IPS DF 4.7 (cell line): ENCODE measurements around the gene VSTM2B.

ENCODE experiments used
- DNase-seq: peaks from one replicate; pipeline ENCODE4 v3.0.0-alpha.2; 2013; ENCODE audit warnings: low spot score; ENCODE audit errors: extremely low read depth

The VSTM2B gene

DNA sequence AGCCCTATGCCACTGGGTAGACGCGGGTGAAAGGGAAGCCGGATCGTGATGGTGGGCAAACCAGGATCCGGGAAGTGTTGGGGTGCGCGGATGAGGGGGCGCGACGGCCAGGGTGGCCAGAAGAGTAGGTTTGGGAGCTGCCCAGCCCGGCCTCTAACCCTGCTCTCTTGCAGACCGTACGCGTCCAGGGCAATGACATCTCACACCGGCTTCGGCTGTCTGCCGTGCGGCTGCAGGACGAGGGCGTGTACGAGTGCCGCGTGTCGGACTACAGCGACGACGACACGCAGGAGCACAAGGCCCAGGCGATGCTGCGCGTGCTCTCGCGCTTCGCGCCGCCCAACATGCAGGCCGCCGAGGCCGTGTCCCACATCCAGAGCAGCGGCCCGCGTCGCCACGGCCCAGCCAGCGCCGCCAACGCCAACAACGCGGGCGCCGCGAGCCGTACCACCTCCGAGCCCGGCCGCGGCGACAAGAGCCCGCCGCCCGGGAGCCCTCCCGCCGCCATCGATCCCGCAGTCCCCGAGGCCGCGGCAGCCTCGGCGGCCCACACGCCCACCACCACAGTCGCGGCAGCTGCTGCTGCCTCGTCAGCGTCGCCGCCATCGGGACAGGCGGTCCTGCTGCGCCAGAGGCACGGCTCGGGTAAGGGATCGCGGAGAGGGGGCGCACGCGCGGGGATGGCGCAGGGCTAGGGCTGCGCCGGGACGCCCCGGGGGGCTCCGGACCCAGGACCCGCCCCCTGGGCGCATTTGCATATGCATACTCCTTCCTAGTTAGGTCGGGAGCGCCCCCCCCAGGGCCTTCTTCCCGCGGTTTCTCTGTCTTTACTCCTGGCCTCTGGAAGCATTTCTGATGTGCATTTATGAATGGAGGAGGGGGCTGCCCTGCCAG is 4.1 kb downstream of the VSTM2B start:
- no peak for DNase-seq

DNA sequence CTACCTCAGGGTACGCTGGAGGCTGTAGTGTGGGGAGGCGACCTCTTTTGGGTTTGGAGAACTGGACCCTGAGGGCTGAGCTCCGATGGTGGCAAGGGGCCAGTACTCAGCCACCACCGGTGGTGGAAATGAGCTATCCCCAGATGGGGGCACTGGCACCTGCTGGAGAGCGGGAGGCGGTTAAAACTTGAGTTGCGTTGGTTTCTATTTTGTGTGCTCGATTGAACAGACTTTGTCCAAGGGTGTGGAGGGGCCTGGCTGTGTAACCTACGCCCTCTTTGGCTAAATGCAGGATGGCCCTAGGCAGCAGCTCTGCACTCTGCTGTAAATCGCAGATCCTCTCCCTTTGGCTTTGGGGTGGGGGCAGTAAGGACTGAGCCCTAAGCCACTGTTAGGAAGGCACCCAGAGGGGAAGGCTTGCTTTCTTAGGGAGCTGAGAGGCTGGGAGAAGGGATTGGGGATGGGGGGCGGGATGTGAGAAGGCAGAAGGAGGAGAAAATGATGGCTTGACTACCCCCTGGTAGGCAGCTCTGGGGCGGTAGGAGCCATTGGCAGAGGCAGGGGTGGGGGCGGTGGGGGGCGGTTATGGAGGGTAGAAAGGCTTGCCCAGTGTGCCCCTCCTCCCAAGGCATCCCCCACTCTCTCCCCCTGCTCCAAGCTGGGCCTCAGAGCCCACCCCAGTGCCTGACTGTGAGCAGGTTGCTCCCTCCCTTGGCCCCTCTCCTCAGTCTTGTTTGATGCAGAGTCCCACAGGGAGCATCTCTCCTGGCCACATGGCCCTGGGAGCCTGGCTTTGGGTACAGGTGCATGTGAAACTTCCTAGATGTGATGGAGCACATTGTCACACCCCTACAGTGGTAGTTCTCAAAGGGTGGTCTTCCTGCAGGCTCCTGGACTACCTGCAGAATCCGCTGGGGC is 5.0 kb downstream of the VSTM2B start:
- no peak for DNase-seq

DNA sequence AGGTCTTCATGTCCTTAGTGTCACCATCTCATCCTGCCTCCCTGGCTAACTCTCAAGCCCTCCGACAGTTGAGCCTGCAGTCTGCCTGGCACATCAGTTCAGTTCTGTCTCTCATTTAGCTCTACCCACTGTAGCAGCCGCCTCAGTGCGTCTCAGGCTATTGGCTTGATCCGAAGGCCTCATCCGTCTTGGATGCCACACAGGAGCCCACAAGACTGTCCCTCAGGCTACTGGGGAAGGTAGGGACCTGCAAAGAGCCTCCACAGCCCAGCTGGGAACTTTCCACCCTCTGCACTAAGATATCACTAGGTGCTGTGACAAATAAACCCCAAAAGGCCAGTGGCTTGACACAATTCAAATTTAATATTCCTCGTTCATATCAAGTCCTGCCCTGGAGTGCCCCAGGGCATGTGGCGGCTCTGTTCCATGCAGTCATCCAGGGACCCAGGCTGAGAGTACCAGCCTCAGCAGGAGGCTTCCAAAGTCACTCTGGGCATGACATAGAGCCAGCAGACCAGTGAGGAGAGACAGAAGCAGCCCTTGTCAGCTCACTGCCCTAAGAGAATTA is 5.7 kb downstream of the VSTM2B start:
- no peak for DNase-seq

DNA sequence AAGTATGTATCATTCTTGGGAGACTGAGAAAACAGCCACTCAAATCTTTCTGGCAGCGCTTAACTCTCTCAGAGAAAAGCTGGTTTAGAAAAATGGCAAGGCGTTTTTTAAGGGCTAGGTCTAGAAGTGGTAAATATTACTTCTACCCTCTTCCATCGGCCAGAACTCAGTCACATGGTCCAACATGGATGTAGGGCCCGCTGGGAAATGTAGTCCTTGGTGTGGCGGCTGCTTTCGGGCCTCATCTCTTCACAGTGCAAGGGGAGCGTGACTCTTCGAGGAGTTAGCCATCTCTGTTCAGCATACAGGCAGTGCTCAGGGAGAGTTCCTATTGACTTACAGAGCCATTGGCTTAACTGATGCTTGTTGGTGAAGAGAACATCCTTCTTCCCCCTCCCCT is 6.3 kb downstream of the VSTM2B start:
- no peak for DNase-seq

DNA sequence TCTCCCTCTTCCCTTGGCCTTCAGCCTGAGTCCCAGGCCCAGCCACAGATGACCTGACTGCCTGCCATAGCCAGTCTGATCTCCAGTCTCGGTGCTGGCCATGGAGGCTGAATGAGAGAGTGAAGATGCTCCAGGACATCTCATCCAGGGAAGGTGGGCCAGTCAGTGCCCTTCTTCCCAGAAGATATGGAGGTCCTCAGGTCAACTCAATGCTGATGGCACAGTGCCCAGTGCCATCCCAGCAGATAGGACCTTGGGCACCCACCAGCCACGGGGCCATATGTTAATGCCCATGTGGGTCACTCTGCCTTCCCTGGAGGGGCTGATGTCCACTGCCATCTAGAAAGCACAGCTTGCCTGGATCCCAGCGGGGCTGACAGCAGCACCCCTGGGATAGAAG is 7.2 kb downstream of the VSTM2B start:
- DNase-seq, result no peak

DNA sequence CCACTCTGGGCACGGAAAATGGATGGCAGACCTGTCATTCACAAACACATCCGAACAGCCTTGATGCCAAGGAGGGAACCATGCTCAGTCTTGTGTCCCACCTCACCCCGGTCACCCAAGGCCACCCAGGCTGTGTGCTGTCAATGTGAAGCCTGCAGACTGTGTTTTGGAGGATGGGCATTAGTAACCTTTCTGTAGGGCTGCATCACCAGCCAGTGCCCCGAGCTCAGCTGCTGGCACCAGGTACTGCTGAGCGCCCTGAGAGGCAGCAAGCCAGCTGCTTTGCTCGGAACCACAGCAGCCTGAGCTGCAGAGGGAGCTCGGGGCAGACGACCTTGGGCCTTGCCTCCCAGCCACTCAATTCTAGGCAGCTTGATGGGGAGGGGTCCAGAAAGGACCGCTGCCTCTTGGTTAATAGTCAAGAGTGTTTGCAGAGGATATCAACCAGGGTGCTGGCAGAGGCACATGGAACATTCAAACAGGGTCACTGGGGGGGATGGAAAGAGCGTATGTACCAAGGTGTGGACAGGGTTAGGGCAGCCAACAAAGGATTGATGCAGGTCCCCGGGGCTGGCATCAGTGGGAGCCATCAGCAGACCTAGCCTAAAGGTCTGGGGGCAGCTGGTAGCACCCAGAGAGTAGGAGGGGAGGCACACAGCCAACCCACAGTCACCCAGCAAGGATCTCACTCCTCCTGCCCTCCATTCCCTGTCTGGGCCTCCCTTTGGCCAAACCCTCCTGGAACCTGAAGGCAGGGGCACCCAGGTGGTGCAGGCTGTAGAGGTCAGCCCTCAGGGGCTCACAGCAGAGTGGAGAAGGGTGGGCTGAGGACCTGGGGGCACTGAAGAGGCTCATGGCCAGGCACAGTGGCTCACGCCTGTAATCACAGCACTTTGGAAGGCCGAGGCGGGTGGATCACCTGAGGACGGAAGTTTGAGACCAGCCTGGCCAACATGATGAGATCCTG is 8.1 kb downstream of the VSTM2B start:
- no peak for DNase-seq

DNA sequence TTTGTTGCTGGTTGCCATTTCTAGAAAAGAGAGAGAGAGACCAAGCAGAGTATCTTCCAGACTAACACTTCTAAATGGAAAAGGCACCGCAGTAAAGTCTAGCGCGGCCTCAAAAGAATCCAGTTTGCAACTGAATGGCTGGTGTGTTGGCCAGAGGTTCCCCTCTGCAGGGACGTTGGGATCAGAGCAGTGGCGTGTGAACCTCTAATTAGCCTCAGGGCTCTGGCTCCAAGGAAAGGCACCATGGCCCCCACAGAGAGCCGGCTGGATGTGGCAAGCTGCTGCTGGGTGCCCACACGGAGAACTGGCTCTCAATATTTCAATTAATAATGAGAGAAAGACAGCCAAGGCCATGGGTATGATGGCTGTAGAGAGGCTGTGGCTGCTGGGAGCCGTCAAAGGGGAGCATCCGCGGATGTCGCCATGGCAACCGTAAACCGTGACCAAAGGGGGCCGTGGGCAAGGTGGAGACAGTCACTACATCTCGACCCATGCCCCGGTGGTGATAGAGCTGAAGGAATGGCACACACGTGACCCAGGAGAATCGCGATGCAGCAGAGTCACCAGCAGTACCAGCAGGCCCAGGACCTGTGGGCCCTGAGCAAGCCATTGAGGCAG is 9.5 kb downstream of the VSTM2B start:
- DNase-seq, result no peak

DNA sequence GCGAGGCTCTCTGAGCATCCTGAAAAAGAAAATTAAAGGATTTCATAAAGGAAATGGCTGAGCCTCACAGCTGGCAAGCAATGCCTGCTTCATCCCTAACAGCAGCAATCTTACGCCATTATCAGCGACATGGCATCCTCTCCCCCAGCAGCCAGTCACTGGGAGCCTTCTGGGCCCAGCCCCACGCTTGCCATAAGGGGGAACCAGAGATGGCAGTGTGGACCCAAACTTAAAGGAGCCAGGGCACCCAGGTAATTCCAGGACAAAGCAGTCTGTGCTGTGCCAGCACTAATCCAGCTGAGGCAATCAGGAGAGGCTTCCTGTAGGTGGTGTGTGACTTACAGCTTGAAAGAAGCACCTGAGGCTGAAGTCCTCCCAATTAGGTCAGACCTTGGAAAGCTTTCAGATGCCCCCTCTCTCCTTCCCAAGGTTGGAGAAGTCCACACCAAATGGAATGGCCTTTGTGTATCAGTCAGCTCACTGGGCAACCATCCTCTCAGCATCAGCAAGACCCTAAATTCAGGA is 10.3 kb downstream of the VSTM2B start:
- no peak for DNase-seq

DNA sequence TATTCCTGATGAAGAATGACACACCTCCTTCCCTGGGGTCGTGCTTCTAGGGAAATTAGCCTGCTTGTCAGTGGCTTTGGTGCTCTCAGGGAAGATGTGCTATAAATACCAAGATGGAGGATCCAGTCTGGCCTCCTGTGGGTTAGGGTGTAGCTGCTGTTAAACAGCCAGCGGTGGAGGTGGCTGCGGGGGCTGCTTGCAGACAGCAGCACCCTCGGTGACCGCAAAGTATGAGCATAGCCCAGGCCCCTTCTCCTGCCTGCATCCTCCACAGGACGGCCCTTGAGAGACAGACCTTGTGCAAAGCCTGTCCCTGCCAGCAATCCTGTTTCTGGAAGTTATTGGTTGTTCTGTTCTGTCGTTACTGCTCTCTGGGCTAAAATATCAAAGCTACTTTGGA is 11.4 kb downstream of the VSTM2B start:
- no peak for DNase-seq

DNA sequence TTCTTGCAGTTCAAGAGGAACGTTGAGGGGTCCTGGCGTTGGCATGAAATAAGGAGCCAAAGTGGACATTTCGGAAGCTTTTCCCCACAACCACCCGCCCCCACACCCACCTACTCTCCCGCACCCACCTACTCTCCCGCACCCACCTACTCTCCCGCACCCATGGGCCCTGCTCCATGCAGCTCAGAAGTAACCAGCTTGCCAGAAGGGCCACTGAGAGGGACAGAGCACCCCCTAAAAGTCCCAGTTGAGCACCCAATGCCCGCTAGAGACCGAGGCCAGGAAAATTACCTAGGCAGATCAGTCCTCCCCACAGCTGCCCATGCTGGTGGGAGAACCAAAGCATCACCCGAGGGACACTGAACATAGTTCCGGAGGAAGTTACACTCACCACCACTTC is 11.8 kb downstream of the VSTM2B start:
- DNase-seq, result no peak

DNA sequence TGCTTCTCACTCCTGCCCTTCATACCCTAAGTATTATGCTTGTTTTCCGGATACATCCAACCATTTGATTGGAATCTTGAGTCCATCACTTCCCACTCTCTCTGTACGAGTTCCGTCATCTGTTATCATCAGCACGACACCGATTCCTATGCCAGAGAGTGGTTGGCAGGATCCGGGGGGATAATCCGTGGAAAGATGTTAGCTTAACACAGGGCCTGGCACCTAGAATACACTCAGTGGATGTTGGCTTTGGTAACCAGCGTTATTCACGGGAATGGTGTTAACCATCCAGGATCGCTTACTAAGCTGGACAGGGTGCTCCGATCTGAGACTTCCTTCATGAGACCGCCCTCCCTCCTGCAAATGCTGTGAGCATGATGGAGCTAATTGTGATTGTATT is 12.4 kb downstream of the VSTM2B start:
- DNase-seq, result no peak

DNA sequence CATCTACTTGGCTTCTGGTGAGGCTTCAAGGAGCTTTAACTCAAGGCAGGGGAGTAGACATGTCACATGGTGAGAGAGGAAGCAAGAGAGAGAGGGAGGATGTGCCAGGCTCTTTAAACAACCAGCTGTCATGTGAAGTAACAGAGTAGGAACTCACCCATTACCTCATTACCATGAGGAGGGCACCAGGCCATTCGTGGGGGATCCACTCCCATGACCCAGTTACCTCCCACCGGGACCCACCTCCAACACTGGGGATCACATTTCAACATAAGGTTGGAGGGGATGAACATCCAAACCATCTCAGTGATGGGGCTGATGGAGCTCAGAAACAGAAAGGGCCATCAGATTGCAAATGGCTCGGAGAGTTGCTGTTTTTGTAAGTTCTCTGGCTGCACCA is 12.9 kb downstream of the VSTM2B start:
- no peak for DNase-seq

DNA sequence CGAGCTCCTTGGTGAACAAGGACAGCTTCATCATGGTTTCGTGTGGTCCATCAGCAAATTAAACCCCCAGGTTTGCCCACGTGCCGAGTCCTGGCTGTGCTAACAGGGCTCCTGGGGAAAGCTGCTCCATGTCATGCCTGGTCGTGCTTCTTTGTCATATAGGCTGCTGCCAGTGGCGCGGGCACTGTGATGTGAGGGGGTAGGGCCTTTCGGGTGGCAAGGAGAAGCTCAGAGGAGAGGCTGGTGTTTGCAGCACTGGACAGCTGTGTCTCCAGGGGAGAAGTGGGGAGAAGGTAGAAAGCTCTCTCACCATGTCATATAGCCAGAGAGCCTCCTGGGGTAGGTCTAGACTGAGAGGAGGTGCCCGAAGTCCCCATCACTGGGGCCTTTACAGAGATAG is 13.3 kb downstream of the VSTM2B start:
- no peak for DNase-seq

DNA sequence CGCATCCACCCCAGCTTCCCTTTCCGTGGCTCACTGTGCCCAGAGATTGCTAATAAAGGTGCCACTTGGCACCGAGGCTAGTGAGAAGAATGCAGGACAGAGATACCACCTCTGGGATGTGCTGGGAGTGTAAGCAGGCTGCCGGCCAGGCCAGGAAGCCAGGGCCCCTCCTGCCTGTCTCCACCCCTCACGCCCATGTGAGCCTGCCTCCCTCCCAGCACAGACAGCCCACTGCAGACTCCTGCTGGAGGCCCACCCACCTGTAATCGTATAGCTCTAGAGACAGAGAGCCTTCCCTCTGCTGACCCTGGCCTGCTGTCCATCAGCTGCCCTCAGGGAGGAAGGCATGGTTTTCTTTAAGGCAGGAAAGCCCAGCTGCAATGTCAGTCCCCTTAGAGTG is 13.9 kb downstream of the VSTM2B start:
- no peak for DNase-seq

DNA sequence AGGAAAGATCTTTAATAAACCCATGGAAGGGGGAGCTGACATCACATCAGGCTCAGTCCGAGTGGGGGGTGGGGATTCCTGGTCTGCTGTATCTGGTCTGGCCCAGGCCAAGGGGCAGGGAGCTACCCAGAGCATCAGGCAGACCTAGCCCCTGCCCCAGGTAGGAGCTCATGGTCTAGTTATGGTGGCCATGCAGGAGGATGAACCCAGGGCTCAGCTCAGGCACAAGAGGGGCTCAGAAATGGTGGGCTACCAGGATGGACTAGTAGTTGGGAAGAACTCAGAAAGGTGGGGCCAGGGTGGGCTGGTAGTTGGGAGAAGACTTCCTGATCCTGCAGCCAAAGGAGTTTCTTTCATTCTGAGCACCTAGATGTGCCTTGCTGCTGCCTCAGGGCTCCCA is 14.3 kb downstream of the VSTM2B start:
- DNase-seq, result no peak

DNA sequence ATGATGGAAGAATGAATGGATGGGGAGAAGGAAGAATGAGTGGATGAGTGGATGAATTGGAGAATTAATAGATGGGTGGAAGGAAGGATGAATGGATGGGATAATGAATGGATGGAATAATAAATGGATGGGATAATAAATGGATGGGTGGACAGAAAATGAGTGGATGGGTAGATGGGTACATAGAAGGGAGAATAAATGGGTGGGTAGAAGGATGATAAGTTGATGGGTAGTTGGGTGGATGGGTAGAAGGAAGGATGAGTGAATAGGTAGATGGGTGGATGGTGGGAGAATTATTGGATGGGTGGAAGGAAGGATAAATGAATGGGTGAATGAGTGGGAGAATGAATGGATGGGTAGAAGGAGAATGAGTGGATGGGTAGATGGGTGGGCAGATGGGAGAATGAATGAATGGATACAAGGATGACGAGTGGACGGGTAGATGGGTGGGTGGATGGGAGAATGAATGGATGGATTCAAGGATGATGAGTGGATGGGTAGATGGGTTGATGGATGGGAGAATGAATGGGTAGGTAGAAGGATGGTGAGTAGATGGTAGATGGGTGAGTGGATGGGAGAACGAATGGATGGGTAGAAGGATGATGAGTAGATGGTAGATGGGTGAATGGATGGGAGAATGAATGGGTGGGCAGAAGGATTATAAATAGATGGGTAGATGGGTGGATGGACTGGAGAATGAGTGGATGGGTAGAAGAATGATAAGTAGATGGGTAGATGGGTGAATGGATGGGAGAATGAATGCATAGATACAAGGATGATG is 15.9 kb downstream of the VSTM2B start:
- DNase-seq, result no peak

DNA sequence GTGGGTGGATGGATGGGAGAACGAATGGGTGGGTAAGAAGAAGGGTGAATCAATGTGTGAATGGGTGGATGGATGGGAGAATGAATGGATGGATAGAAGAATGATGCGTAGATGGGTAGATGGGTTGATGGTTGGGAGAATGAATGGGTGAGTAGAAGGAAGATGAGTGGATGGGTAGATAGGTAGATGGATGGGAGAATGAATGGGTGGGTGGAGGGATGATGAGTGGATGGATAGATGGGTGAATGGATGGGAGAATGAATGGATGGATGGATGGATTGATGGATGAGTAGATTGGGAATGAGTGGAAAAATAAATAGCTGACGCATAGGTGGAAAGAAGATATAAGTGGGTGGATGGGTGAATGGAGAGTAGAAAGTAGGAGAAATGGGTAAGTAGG is 16.5 kb downstream of the VSTM2B start:
- DNase-seq, result no peak

DNA sequence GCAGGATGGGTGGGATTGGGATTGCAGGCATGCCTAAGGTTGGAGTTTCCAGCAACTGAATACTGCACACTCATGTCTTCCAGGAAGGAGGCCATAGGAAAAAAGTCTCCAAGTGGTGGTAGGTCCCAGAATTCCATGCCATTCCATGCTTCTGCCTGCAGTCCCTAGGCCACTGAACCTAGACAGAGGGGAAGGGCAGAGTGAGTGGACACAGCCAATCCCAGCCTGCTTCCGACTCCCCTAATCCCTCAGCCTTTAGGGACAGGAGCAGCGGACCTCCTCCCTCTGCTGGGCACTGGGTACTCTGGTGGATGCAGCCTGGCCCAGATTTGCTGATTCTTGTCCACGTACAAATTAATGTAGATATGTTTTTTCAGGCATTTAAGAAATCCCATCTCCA is 17.0 kb downstream of the VSTM2B start:
- DNase-seq, result no peak

DNA sequence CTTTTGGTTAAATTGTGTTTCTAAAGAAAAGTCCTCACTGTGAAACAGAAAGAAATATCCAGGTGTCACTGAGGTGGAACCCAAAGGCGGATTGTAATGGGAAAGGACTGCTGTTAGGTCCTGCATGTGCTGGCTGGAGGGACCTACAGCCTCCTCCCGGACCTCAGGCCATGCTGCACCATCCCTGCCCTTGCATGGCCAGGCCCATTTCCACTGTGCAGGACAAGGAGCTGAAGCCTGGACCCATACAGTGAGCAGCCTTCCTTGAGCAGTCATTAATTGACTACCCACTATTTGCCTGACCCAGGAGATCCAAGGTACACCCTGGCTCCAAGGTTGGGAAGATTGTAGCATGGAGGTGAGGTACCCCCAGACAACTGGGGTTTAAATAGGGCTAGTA is 17.6 kb downstream of the VSTM2B start:
- no peak for DNase-seq
